ENCODE data around the gene MACROD2. TPM values are rescaled to one million over a fixed set of nuclear protein-coding genes. Genes with fewer than 3 reads are reported as not detected.

Gene MACROD2
- polyA plus RNA-seq, 1 donor (not counting 4 experiments of a cell fraction or from before 2014, with no cell fraction given): 0.71 TPM

DNA sequence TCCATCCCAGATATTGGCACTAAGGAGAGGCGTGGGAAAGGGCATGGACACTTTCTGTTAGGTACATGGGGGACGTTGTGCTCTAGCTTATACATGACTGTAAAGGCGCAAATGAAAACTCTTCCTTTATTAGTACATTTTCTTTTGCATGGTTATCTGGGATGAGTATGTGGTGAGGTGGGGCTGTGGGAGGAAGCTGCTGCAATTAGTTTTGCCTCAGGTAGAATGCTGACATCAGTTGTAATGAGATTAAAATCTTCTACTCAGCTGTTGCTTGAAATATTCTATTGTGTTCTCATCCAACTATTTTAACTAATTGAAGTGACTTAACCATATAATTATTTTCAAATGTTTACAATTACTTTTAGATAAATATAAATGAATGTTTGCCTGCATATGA, 560.4 kb downstream of the MACROD2 start:
- TF ChIP-seq, protein P1, sequence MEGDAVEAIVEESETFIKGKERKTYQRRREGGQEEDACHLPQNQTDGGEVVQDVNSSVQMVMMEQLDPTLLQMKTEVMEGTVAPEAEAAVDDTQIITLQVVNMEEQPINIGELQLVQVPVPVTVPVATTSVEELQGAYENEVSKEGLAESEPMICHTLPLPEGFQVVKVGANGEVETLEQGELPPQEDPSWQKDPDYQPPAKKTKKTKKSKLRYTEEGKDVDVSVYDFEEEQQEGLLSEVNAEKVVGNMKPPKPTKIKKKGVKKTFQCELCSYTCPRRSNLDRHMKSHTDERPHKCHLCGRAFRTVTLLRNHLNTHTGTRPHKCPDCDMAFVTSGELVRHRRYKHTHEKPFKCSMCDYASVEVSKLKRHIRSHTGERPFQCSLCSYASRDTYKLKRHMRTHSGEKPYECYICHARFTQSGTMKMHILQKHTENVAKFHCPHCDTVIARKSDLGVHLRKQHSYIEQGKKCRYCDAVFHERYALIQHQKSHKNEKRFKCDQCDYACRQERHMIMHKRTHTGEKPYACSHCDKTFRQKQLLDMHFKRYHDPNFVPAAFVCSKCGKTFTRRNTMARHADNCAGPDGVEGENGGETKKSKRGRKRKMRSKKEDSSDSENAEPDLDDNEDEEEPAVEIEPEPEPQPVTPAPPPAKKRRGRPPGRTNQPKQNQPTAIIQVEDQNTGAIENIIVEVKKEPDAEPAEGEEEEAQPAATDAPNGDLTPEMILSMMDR (optimal IDR thresholded peaks at IDR 0.05 in 1 of 3, IDR thresholded peaks at IDR 0.05 in 1 of 3, conservative IDR thresholded peaks at IDR 0.05 in 1 of 3; ENCODE audit: extremely low read depth in 1 of 3, insufficient read depth in 2 of 3, low read length in 3 of 3): no peak
- TF ChIP-seq EZH2 (IDR thresholded peaks at IDR 0.05; ENCODE audit: low read length): no peak
- no peaks in the 10 kb centered on the region for H3K27me3 ChIP-seq (ENCODE audit: control insufficient read depth, extremely low read depth, insufficient read depth, low read length)
- H3K9me3 ChIP-seq (ENCODE audit: control insufficient read depth, low read depth, low read length): no peaks in the 10 kb centered on the region
- no peaks in the 10 kb centered on the region for H3K9me1 ChIP-seq (ENCODE audit: control insufficient read depth, extremely low read depth, insufficient read depth, low read length)
- peak; percentile 82 for FAIRE-seq
- DNase-seq (ENCODE audit: low read depth, low spot score): no peak
- H3K4me3 ChIP-seq (ENCODE audit: control insufficient read depth in 2 of 3, extremely low read depth in 1 of 3, insufficient read depth in 2 of 3, low read depth in 1 of 3, low read length in 3 of 3): peak overlapping the region in 1 of 3 experiments; percentile 10
- no peaks in the 10 kb centered on the region for H3K36me3 ChIP-seq (ENCODE audit: control insufficient read depth in 2 of 2, extremely low read depth in 1 of 2, insufficient read depth in 2 of 2, low read length in 2 of 2)
- H3K79me2 ChIP-seq (ENCODE audit: control insufficient read depth, insufficient read depth, low read length): no peaks in the 10 kb centered on the region
- dilution Hi-C loops (cut with MboI; ENCODE audit: extremely low pct_ligation_motif_present, low sequenced_read_pairs): no loop called here
- H4K20me1 ChIP-seq (ENCODE audit: control insufficient read depth, extremely low read depth, insufficient read depth, low read length): no peaks in the 10 kb centered on the region
- peak overlapping the region; percentile 73 for H3K4me2 ChIP-seq (ENCODE audit: control insufficient read depth, extremely low read depth, insufficient read depth, low read depth, low read length)
- no peak overlapping the region for H3K9ac ChIP-seq (ENCODE audit: control insufficient read depth, extremely low read depth, insufficient read depth, low read length)
- H3K4me1 ChIP-seq (ENCODE audit: control insufficient read depth, extremely low read depth, insufficient read depth, low read length): peaks cover 30% of the 10 kb centered on the region
- peak overlapping the region; percentile 87 for H2AFZ ChIP-seq (ENCODE audit: control insufficient read depth, low read length)
- peak overlapping the region; percentile 40 for H3K27ac ChIP-seq (ENCODE audit: control insufficient read depth, insufficient read depth, low read length)

DNA sequence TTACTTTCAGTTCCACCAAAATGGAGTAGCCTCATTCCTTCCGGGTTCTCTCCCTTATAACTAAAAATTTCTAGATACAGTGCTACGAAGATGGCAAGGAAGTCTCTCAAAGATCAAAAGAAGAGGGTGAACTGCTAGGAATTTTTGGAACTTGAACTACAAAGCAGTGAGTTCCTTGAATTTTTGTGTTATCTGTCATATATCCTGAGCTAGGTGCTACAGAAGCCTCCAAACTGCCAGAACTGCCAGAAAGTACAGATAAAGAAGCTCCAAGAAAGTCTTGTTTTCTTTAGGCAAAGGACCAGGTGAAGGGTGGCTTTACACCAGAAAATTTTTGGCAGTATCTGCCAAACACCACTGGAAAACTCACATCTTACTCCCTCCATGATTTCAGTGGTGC, 560.9 kb downstream of the MACROD2 start:
- Histone ChIP-seq H3K9ac (ENCODE audit: control insufficient read depth, extremely low read depth, insufficient read depth, low read length) (no peak overlapping the region), H2AFZ (ENCODE audit: control insufficient read depth, low read length) (peak overlapping the region; percentile 74), H3K36me3 (ENCODE audit: control insufficient read depth in 2 of 2, extremely low read depth in 1 of 2, insufficient read depth in 2 of 2, low read length in 2 of 2) (no peaks in the 10 kb centered on the region), H3K27me3 (ENCODE audit: control insufficient read depth, extremely low read depth, insufficient read depth, low read length) (no peaks in the 10 kb centered on the region), H3K9me1 (ENCODE audit: control insufficient read depth, extremely low read depth, insufficient read depth, low read length) (no peaks in the 10 kb centered on the region), H4K20me1 (ENCODE audit: control insufficient read depth, extremely low read depth, insufficient read depth, low read length) (no peaks in the 10 kb centered on the region), H3K79me2 (ENCODE audit: control insufficient read depth, insufficient read depth, low read length) (no peaks in the 10 kb centered on the region), H3K9me3 (ENCODE audit: control insufficient read depth, low read depth, low read length) (no peaks in the 10 kb centered on the region), H3K4me1 (ENCODE audit: control insufficient read depth, extremely low read depth, insufficient read depth, low read length) (peaks cover 30% of the 10 kb centered on the region), H3K27ac (ENCODE audit: control insufficient read depth, insufficient read depth, low read length) (peak overlapping the region; percentile 40), H3K4me3 (ENCODE audit: control insufficient read depth in 2 of 3, extremely low read depth in 1 of 3, insufficient read depth in 2 of 3, low read depth in 1 of 3, low read length in 3 of 3) (no peak overlapping the region), H3K4me2 (ENCODE audit: control insufficient read depth, extremely low read depth, insufficient read depth, low read depth, low read length) (peak overlapping the region; percentile 51)
- dilution Hi-C loops (cut with MboI; ENCODE audit: extremely low pct_ligation_motif_present, low sequenced_read_pairs): no loop called here
- DNase-seq (ENCODE audit: low read depth, low spot score) (no peak), FAIRE-seq (peak; percentile 91)
- TF ChIP-seq, protein P1 (optimal IDR thresholded peaks at IDR 0.05 in 1 of 3, IDR thresholded peaks at IDR 0.05 in 1 of 3, conservative IDR thresholded peaks at IDR 0.05 in 1 of 3; ENCODE audit: extremely low read depth in 1 of 3, insufficient read depth in 2 of 3, low read length in 3 of 3): no peak
- no peak for TF ChIP-seq EZH2 (IDR thresholded peaks at IDR 0.05; ENCODE audit: low read length)
